Measurements from ENCODE around the gene CLDN34.

The CLDN34 gene

GRCh38 chrX:9921407-9921806, 45.8 kb upstream of the CLDN34 start:
- no peaks in the 10 kb centered on the region for H3K27me3 ChIP-seq (ENCODE audit: low read length)
- H4K20me1 ChIP-seq (ENCODE audit: low read depth, low read length): no peaks in the 10 kb centered on the region
- H3K9me2 ChIP-seq (replicated peaks; ENCODE audit: insufficient read depth, low read length): no peaks in the 10 kb centered on the region
- H3K4me3 ChIP-seq (ENCODE audit: insufficient read depth, low read length, poor library complexity, severe bottlenecking): no peak overlapping the region
- TF ChIP-seq EZH2phosphoT487 (conservative IDR thresholded peaks at IDR 0.05; ENCODE audit: low read length) (no peak), CTCF (IDR thresholded peaks at IDR 0.05; ENCODE audit: insufficient read depth, low read length, poor library complexity, severe bottlenecking) (no peak)
- H3K27ac ChIP-seq (ENCODE audit: low read depth, low read length): no peak overlapping the region
- H3K9ac ChIP-seq (ENCODE audit: low read length): no peak overlapping the region
- H3K4me2 ChIP-seq (ENCODE audit: low read depth, low read length, poor library complexity, severe bottlenecking): no peak overlapping the region
- H2AFZ ChIP-seq (ENCODE audit: low read depth, low read length, severe bottlenecking): no peak overlapping the region
- no peaks in the 10 kb centered on the region for H3K79me2 ChIP-seq (ENCODE audit: insufficient read depth, low read length)
- no peaks in the 10 kb centered on the region for H3K36me3 ChIP-seq (ENCODE audit: low read length)
- H3K9me3 ChIP-seq (ENCODE audit: insufficient read depth, low read length): no peaks in the 10 kb centered on the region
- no peaks in the 10 kb centered on the region for H3F3A ChIP-seq (ENCODE audit: insufficient read depth)

- no peak overlapping the region for H3K9ac ChIP-seq (ENCODE audit: low read length)
- no peaks in the 10 kb centered on the region for H3K36me3 ChIP-seq (ENCODE audit: low read length)
- H4K20me1 ChIP-seq (ENCODE audit: low read depth, low read length): no peaks in the 10 kb centered on the region
- no peaks in the 10 kb centered on the region for H3K9me3 ChIP-seq (ENCODE audit: insufficient read depth, low read length)
- H3F3A ChIP-seq (ENCODE audit: insufficient read depth): no peaks in the 10 kb centered on the region
- H3K9me2 ChIP-seq (replicated peaks; ENCODE audit: insufficient read depth, low read length): no peaks in the 10 kb centered on the region
- no peak overlapping the region for H3K4me3 ChIP-seq (ENCODE audit: insufficient read depth, low read length, poor library complexity, severe bottlenecking)
- no peaks in the 10 kb centered on the region for H3K27me3 ChIP-seq (ENCODE audit: low read length)
- no peak overlapping the region for H3K27ac ChIP-seq (ENCODE audit: low read depth, low read length)
- no peak overlapping the region for H3K4me2 ChIP-seq (ENCODE audit: low read depth, low read length, poor library complexity, severe bottlenecking)
- no peak overlapping the region for H2AFZ ChIP-seq (ENCODE audit: low read depth, low read length, severe bottlenecking)
- no peak for TF ChIP-seq CTCF (IDR thresholded peaks at IDR 0.05; ENCODE audit: insufficient read depth, low read length, poor library complexity, severe bottlenecking)
- TF ChIP-seq EZH2phosphoT487 (conservative IDR thresholded peaks at IDR 0.05; ENCODE audit: low read length): no peak
- no peaks in the 10 kb centered on the region for H3K79me2 ChIP-seq (ENCODE audit: insufficient read depth, low read length)
These were observed 43.8 kb upstream of the CLDN34 start for GRCh38 chrX:9923357-9923756.

- Histone ChIP-seq H3K9me2 (replicated peaks; ENCODE audit: insufficient read depth, low read length) (no peaks in the 10 kb centered on the region), H3K79me2 (ENCODE audit: insufficient read depth, low read length) (no peaks in the 10 kb centered on the region), H2AFZ (ENCODE audit: low read depth, low read length, severe bottlenecking) (no peak overlapping the region), H3K36me3 (ENCODE audit: low read length) (no peaks in the 10 kb centered on the region), H3K27ac (ENCODE audit: low read depth, low read length) (no peak overlapping the region), H3K9me3 (ENCODE audit: insufficient read depth, low read length) (no peaks in the 10 kb centered on the region), H3K9ac (ENCODE audit: low read length) (no peak overlapping the region), H4K20me1 (ENCODE audit: low read depth, low read length) (no peaks in the 10 kb centered on the region), H3F3A (ENCODE audit: insufficient read depth) (no peaks in the 10 kb centered on the region), H3K27me3 (ENCODE audit: low read length) (no peaks in the 10 kb centered on the region), H3K4me3 (ENCODE audit: insufficient read depth, low read length, poor library complexity, severe bottlenecking) (no peak overlapping the region), H3K4me2 (ENCODE audit: low read depth, low read length, poor library complexity, severe bottlenecking) (no peak overlapping the region)
- no peak for TF ChIP-seq EZH2phosphoT487 (conservative IDR thresholded peaks at IDR 0.05; ENCODE audit: low read length)
- TF ChIP-seq CTCF (IDR thresholded peaks at IDR 0.05; ENCODE audit: insufficient read depth, low read length, poor library complexity, severe bottlenecking): no peak
These were observed 41.2 kb upstream of the CLDN34 start for GRCh38 chrX:9926002-9926401.
